Gastrocnemius medialis (tissue), 4 donors: ENCODE data around the gene ABCC4.

Experiments
- POLR2A ChIP-seq, 2 donors: fragments of 450-650 bp; IDR thresholded peaks; one replicate each; pipeline ENCODE4 v1.6.1; 2017; ENCODE audit warnings: antibody characterized with exemption in 2 of 2, mild to moderate bottlenecking in 2 of 2, moderate library complexity in 2 of 2
- TF ChIP-seq, protein P1 (sequence below), 5 experiments: fragments of 450-650 bp in 3 of 5; fragments of 200-600 bp in 2 of 5; sonication (generic) in 2 of 5; IDR thresholded peaks in 4 of 5; conservative IDR thresholded peaks in 1 of 5; 1 replicate in 4 of 5; 2 replicates in 1 of 5; pipeline ENCODE4 v1.5.1; 2016 to 2019; ENCODE audit warnings: antibody characterized with exemption in 5 of 5, mild to moderate bottlenecking in 3 of 5, moderate library complexity in 3 of 5

- no peak for TF ChIP-seq POLR2A (IDR thresholded peaks at IDR 0.05)
- TF ChIP-seq, protein P1, sequence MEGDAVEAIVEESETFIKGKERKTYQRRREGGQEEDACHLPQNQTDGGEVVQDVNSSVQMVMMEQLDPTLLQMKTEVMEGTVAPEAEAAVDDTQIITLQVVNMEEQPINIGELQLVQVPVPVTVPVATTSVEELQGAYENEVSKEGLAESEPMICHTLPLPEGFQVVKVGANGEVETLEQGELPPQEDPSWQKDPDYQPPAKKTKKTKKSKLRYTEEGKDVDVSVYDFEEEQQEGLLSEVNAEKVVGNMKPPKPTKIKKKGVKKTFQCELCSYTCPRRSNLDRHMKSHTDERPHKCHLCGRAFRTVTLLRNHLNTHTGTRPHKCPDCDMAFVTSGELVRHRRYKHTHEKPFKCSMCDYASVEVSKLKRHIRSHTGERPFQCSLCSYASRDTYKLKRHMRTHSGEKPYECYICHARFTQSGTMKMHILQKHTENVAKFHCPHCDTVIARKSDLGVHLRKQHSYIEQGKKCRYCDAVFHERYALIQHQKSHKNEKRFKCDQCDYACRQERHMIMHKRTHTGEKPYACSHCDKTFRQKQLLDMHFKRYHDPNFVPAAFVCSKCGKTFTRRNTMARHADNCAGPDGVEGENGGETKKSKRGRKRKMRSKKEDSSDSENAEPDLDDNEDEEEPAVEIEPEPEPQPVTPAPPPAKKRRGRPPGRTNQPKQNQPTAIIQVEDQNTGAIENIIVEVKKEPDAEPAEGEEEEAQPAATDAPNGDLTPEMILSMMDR (IDR thresholded peaks at IDR 0.05 in 4 of 5, conservative IDR thresholded peaks at IDR 0.05 in 1 of 5): no peak
Observed at GRCh38 chr13:95209109-95209508, 92.1 kb downstream of the ABCC4 start.
